H9 (cell line): ENCODE measurements around the gene GCSH. TPM values are rescaled to one million over a fixed set of nuclear protein-coding genes. Genes with fewer than 3 reads are reported as not detected.
A peak's percentile ranks its signal among the peaks of the same experiment; 100 is the strongest.

Source experiments
- DNase-seq: peaks from one replicate; pipeline ENCODE4 v3.0.0-alpha.2; 2017
- H2AFZ ChIP-seq: one replicate; pipeline ENCODE4 v1.6.1; 2013; ENCODE audit warnings: mild to moderate bottlenecking, low read length, control low read depth, moderate library complexity
- H2AK5ac ChIP-seq: 2 replicates; pipeline ENCODE4 v1.6.1; 2013; ENCODE audit warnings: low read length, control low read depth, mixed read lengths; ENCODE audit not compliant: insufficient read length
- H2BK120ac ChIP-seq: one replicate; pipeline ENCODE4 v1.6.1; 2013; ENCODE audit warnings: low read depth, mild to moderate bottlenecking, low read length, control low read depth, inconsistent platforms; ENCODE audit not compliant: poor library complexity, severe bottlenecking
- H2BK12ac ChIP-seq: 2 replicates; pipeline ENCODE4 v1.6.1; 2013; ENCODE audit warnings: low read length, control low read depth, mixed read lengths, low read depth; ENCODE audit not compliant: insufficient read length
- H2BK15ac ChIP-seq: 2 replicates; pipeline ENCODE4 v1.6.1; 2013; ENCODE audit warnings: low read depth, low read length, control low read depth
- H2BK20ac ChIP-seq: one replicate; pipeline ENCODE4 v1.6.1; 2013; ENCODE audit warnings: low read depth, mild to moderate bottlenecking, low read length, control low read depth, inconsistent platforms; ENCODE audit not compliant: poor library complexity, severe bottlenecking
- H2BK5ac ChIP-seq: 2 replicates; pipeline ENCODE4 v1.6.1; 2013; ENCODE audit warnings: low read length, control low read depth, mixed read lengths; ENCODE audit not compliant: insufficient read length
- H3K14ac ChIP-seq: 2 replicates; pipeline ENCODE4 v1.6.1; 2013; ENCODE audit warnings: low read length, control low read depth; ENCODE audit not compliant: insufficient read depth
- H3K18ac ChIP-seq: 2 replicates; pipeline ENCODE4 v1.6.1; 2013; ENCODE audit warnings: low read depth, mild to moderate bottlenecking, mixed read lengths, low read length, control low read depth; ENCODE audit not compliant: insufficient read length
- H3K23ac ChIP-seq: 2 replicates; pipeline ENCODE4 v1.6.1; 2013; ENCODE audit warnings: low read length, control low read depth, mixed read lengths, low read depth; ENCODE audit not compliant: insufficient read length
- H3K23me2 ChIP-seq: 2 replicates; pipeline ENCODE4 v1.6.1; 2013; ENCODE audit warnings: low read depth, mild to moderate bottlenecking, mixed read lengths, low read length, control low read depth; ENCODE audit not compliant: insufficient read length, poor library complexity, severe bottlenecking
- H3K27ac ChIP-seq: 2 replicates; pipeline ENCODE4 v1.5.1; 2013; ENCODE audit warnings: low read length, control low read depth, mixed read lengths, low read depth; ENCODE audit not compliant: insufficient read length
- H3K27me3 ChIP-seq: 2 replicates; pipeline ENCODE4 v1.6.1; 2013; ENCODE audit warnings: low read length, control low read depth, inconsistent platforms; ENCODE audit not compliant: insufficient read depth
- H3K4ac ChIP-seq: 2 replicates; pipeline ENCODE4 v1.6.1; 2013; ENCODE audit warnings: low read depth, mild to moderate bottlenecking, control low read depth, inconsistent platforms, low read length, moderate library complexity
- H3K4me1 ChIP-seq: 2 replicates; pipeline ENCODE4 v1.6.1; 2013; ENCODE audit warnings: low read length, control low read depth, inconsistent platforms; ENCODE audit not compliant: insufficient read depth
- H3K4me2 ChIP-seq: 2 replicates; pipeline ENCODE4 v1.6.1; 2013; ENCODE audit warnings: low read length, control low read depth, mixed read lengths; ENCODE audit not compliant: insufficient read length, insufficient read depth
- H3K56ac ChIP-seq: 2 replicates; pipeline ENCODE4 v1.6.1; 2013; ENCODE audit warnings: low read depth, mild to moderate bottlenecking, mixed read lengths, low read length, control low read depth; ENCODE audit not compliant: insufficient read length
- H3K79me1 ChIP-seq: 2 replicates; pipeline ENCODE4 v1.6.1; 2013; ENCODE audit warnings: low read depth, mild to moderate bottlenecking, moderate library complexity, low read length, control low read depth, inconsistent platforms; ENCODE audit not compliant: insufficient read depth, poor library complexity, severe bottlenecking
- H3K79me2 ChIP-seq: 2 replicates; pipeline ENCODE4 v1.6.1; 2013; ENCODE audit warnings: low read length, control low read depth, inconsistent platforms; ENCODE audit not compliant: insufficient read depth
- H3K9ac ChIP-seq: 2 replicates; pipeline ENCODE4 v1.6.1; 2013; ENCODE audit warnings: low read length, control low read depth, mixed read lengths; ENCODE audit not compliant: insufficient read length; ENCODE audit errors: extremely low read depth
- H3K9me3 ChIP-seq: one replicate; pipeline ENCODE4 v1.6.1; 2013; ENCODE audit warnings: low read depth, low read length, inconsistent platforms; ENCODE audit not compliant: control insufficient read depth
- H3T11ph ChIP-seq: one replicate; pipeline ENCODE4 v1.6.1; 2013; ENCODE audit warnings: mild to moderate bottlenecking, low read length, control low read depth, inconsistent platforms
- H4K20me1 ChIP-seq: one replicate; pipeline ENCODE4 v1.6.1; 2013; ENCODE audit not compliant: control insufficient read depth, insufficient read length, insufficient read depth
- H4K5ac ChIP-seq: 2 replicates; pipeline ENCODE4 v1.6.1; 2013; ENCODE audit warnings: low read depth, mild to moderate bottlenecking, mixed read lengths, low read length, control low read depth; ENCODE audit not compliant: insufficient read length
- H4K8ac ChIP-seq: replicated peaks from 2 replicates; pipeline ENCODE4 v1.6.1; 2013; ENCODE audit warnings: low read length, control low read depth, mixed read lengths, low read depth; ENCODE audit not compliant: insufficient read length
- H4K91ac ChIP-seq: 2 replicates; pipeline ENCODE4 v1.6.1; 2013; ENCODE audit warnings: low read depth, mild to moderate bottlenecking, moderate library complexity, mixed read lengths, low read length, control low read depth; ENCODE audit not compliant: insufficient read length
- H3K27ac Mint-ChIP-seq, 3 experiments: 2 replicates in 2 of 3; 3 replicates in 1 of 3; pipeline ENCODE4 v1.8.0; 2020 to 2021; ENCODE audit warnings: mixed read lengths in 3 of 3, mild to moderate bottlenecking in 1 of 3, moderate library complexity in 1 of 3
- H3K27me3 Mint-ChIP-seq: 2 replicates; pipeline ENCODE4 v1.8.0; 2021; ENCODE audit warnings: low read depth, mild to moderate bottlenecking, moderate library complexity, mixed read lengths
- H3K36me3 Mint-ChIP-seq, 3 experiments: 2 replicates in 2 of 3; 3 replicates in 1 of 3; pipeline ENCODE4 v1.8.0; 2020 to 2021; ENCODE audit warnings: low read depth in 3 of 3, mixed read lengths in 3 of 3; ENCODE audit not compliant: insufficient read depth in 1 of 3
- H3K4me1 Mint-ChIP-seq, 2 experiments: 2 replicates each; pipeline ENCODE4 v1.8.0; 2020; ENCODE audit warnings: mixed read lengths in 2 of 2
- H3K4me3 Mint-ChIP-seq, 2 experiments: 2 replicates in 1 of 2; 3 replicates in 1 of 2; pipeline ENCODE4 v1.8.0; 2020 to 2021; ENCODE audit warnings: mild to moderate bottlenecking in 2 of 2, mixed read lengths in 2 of 2, moderate library complexity in 1 of 2
- H3K9me3 Mint-ChIP-seq, 2 experiments: 2 replicates in 1 of 2; 3 replicates in 1 of 2; pipeline ENCODE4 v1.8.0; 2020; ENCODE audit warnings: mild to moderate bottlenecking in 2 of 2, mixed read lengths in 2 of 2, moderate library complexity in 1 of 2
- WGBS: extraction: QIAGEN DNeasy Blood & Tissue Kit; methylation state at CpG from one replicate; pipeline ENCODE4 v1.1.7; 2013; ENCODE audit warnings: missing lambda C conversion rate, low lambda C conversion rate, mixed read lengths; ENCODE audit not compliant: insufficient read length; ENCODE audit errors: extremely low coverage; 5-methylcytosine and 5-hydroxymethylcytosine counted together
- total RNA-seq: library from RNA; stranded (reverse); gene quantifications from 2 replicates; pipeline ENCODE4 v1.2.1, GENCODE V29; 2021
- TF ChIP-seq, protein P1 (sequence below): fragments of 200-600 bp; sonication (generic); conservative IDR thresholded peaks from 3 replicates; pipeline ENCODE4 v1.8.0; 2021; ENCODE audit warnings: antibody characterized with exemption, mild to moderate bottlenecking

GCSH gene
- total RNA-seq, 1 experiment from 2014 or later, result 87.4 TPM

DNA sequence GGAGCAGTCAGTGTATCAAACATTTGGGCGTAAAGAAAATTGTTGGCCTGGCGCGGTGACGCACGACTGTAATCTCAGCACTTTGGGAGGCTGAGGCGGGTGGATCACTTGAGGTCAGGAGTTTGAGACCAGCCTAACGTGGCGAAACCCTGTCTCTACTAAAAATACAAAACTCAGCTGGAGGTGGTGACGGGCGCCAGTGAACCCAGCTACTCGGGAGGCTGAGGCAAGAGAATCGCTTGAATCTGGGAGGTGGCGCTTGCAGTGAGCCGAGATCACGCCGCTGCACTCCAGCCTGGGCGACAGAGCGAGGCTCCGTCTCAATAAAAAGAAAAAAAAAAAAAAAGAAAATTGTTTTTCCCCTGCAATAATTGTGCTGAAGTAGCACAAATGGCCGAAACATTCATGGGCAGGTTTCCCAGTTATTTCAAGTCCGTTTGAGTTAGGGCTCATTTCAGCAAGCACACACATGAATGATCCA, 1.4 kb downstream of the GCSH start:
- Histone ChIP-seq H4K8ac (no peak overlapping the region), H2AFZ (no peak overlapping the region), H2BK15ac (no peak overlapping the region), H2AK5ac (no peak overlapping the region), H4K20me1 (no peaks in the 10 kb centered on the region), H2BK12ac (no peak overlapping the region), H3K23ac (no peak overlapping the region), H3K23me2 (no peaks in the 10 kb centered on the region), H3K27me3 (no peaks in the 10 kb centered on the region), H3K14ac (no peak overlapping the region), H2BK120ac (no peak overlapping the region), H3K4me2 (peak overlapping the region; percentile 11), H3K27ac (no peak overlapping the region), H3K56ac (no peak overlapping the region), H3T11ph (no peak overlapping the region), H3K4me1 (no peaks in the 10 kb centered on the region), H2BK20ac (no peak overlapping the region), H4K5ac (no peak overlapping the region), H3K79me1 (no peaks in the 10 kb centered on the region), H3K9ac (no peak overlapping the region), H3K4ac (no peak overlapping the region), H3K9me3 (no peaks in the 10 kb centered on the region), H4K91ac (no peak overlapping the region), H2BK5ac (no peak overlapping the region), H3K18ac (no peak overlapping the region), H3K79me2 (peaks cover 7% of the 10 kb centered on the region; the same call in 1 of the 2 replicates)
- DNase-seq, result no peak
- Mint-ChIP-seq H3K36me3 (peaks cover 3 to 22% (median 16%) of the 10 kb centered on the region in 3 experiments; a peak in 6 of 7 replicates), H3K27me3 (no peaks in the 10 kb centered on the region; the same call in 1 of the 2 replicates), H3K4me1 (peaks cover 4 to 14% of the 10 kb centered on the region in 2 experiments), H3K27ac (peak overlapping the region in 1 of 3 experiments; percentile 93; a peak in 2 of 7 replicates), H3K9me3 (no peaks in the 10 kb centered on the region), H3K4me3 (peak overlapping the region; percentile 79 to 89)
- TF ChIP-seq, protein P1, sequence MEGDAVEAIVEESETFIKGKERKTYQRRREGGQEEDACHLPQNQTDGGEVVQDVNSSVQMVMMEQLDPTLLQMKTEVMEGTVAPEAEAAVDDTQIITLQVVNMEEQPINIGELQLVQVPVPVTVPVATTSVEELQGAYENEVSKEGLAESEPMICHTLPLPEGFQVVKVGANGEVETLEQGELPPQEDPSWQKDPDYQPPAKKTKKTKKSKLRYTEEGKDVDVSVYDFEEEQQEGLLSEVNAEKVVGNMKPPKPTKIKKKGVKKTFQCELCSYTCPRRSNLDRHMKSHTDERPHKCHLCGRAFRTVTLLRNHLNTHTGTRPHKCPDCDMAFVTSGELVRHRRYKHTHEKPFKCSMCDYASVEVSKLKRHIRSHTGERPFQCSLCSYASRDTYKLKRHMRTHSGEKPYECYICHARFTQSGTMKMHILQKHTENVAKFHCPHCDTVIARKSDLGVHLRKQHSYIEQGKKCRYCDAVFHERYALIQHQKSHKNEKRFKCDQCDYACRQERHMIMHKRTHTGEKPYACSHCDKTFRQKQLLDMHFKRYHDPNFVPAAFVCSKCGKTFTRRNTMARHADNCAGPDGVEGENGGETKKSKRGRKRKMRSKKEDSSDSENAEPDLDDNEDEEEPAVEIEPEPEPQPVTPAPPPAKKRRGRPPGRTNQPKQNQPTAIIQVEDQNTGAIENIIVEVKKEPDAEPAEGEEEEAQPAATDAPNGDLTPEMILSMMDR, result no peak
- WGBS, result no CpG with 5 or more reads among the region's 21 CpGs
